Epithelial cell of proximal tubule (primary cell): Measurements from ENCODE around the gene PHACTR1. TPM values are rescaled to one million over a fixed set of nuclear protein-coding genes. Genes with fewer than 3 reads are reported as not detected.
A peak's percentile ranks its signal among the peaks of the same experiment; 100 is the strongest.

ENCODE experiments used
- DNase-seq: peaks from one replicate; pipeline ENCODE4 v3.0.0-alpha.2; 2011; ENCODE audit warnings: low read depth
- H3K4me3 ChIP-seq: 2 replicates; pipeline ENCODE4 v1.5.1; 2011; ENCODE audit warnings: low read depth, mild to moderate bottlenecking, low read length
- CTCF ChIP-seq: conservative IDR thresholded peaks from 2 replicates; pipeline ENCODE4 v1.5.1; 2012; ENCODE audit warnings: low read depth, mild to moderate bottlenecking, low read length
- total RNA-seq: library from RNA; depleted of rRNA; stranded (reverse); fragments of >200 nt; gene quantifications from 2 replicates; pipeline ENCODE4 v1.2.3, GENCODE V29; 2015

PHACTR1 gene
- total RNA-seq, 1 donor from 2014 or later, result 0.98 TPM

- peak; percentile 2 for DNase-seq
- no peak overlapping the region for H3K4me3 ChIP-seq
- TF ChIP-seq CTCF, result peak; percentile 70
These were observed 128.0 kb downstream of the PHACTR1 start for GRCh38 chr6:12844284-12845223.

GRCh38 chr6:12845224-12846004 lies 128.8 kb downstream of the PHACTR1 start:
- no peak for TF ChIP-seq CTCF
- DNase-seq, result no peak
- H3K4me3 ChIP-seq, result no peak overlapping the region

- no peak for TF ChIP-seq CTCF
- no peak overlapping the region for H3K4me3 ChIP-seq
- no peak for DNase-seq
These were observed 132.6 kb downstream of the PHACTR1 start for GRCh38 chr6:12848964-12849808.

- no peak overlapping the region for H3K4me3 ChIP-seq
- TF ChIP-seq CTCF, result no peak
- DNase-seq, result no peak
These were observed 133.2 kb downstream of the PHACTR1 start for GRCh38 chr6:12849809-12850198.

GRCh38 chr6:12851123-12851695 lies 134.6 kb downstream of the PHACTR1 start:
- no peak for DNase-seq
- no peak overlapping the region for H3K4me3 ChIP-seq
- TF ChIP-seq CTCF, result no peak

- no peak for TF ChIP-seq CTCF
- H3K4me3 ChIP-seq, result no peak overlapping the region
- DNase-seq, result no peak
These were observed 145.0 kb downstream of the PHACTR1 start for GRCh38 chr6:12861603-12862002.
